GM13977 (cell line): ENCODE results near the gene GSTM3.

Experiments
- DNase-seq: peaks from one replicate; pipeline ENCODE4 v3.0.0; 2012; ENCODE audit warnings: low spot score
- CTCF ChIP-seq: IDR thresholded peaks from 2 replicates; pipeline ENCODE4 v1.5.1; 2012; ENCODE audit warnings: mild to moderate bottlenecking, control low read depth; ENCODE audit not compliant: insufficient read depth; ENCODE audit errors: extremely low read depth, missing control alignments
- in situ Hi-C: fragments of 300-500 bp; cut with MboI; formaldehyde crosslinking; loops from one replicate; pipeline ENCODE4 v1.12.0; 2022; ENCODE audit warnings: low sequenced_read_pairs, low pct_unique_long_range_greater_than_20kb, mixed read lengths, inconsistent platforms; ENCODE audit not compliant: unreplicated experiment

The GSTM3 gene

GRCh38 chr1:109782927-109783326, 42.1 kb upstream of the GSTM3 start:
- in situ Hi-C loops: no loop called here
- DNase-seq: no peak
- no peak for TF ChIP-seq CTCF

- in situ Hi-C loops: no loop called here
- DNase-seq: no peak
- no peak for TF ChIP-seq CTCF
Measured at GRCh38 chr1:109782514-109782913, 41.7 kb upstream of the GSTM3 start.

- no peak for TF ChIP-seq CTCF
- in situ Hi-C loops: no loop called here
- no peak for DNase-seq
Measured at GRCh38 chr1:109781806-109782205, 41.0 kb upstream of the GSTM3 start.

GRCh38 chr1:109780982-109781381, 40.1 kb upstream of the GSTM3 start:
- in situ Hi-C loops: no loop called here
- no peak for TF ChIP-seq CTCF
- no peak for DNase-seq

- no peak for TF ChIP-seq CTCF
- no peak for DNase-seq
- in situ Hi-C loops: loop anchor here (5.0 to 10.0 kb wide), 2 partner anchors 209 to 233 kb away; partner anchors contain the start of gene GNAI3
Measured at GRCh38 chr1:109777980-109778625, 37.3 kb upstream of the GSTM3 start.

GRCh38 chr1:109777436-109777835, 36.6 kb upstream of the GSTM3 start:
- no peak for DNase-seq
- no peak for TF ChIP-seq CTCF
- in situ Hi-C loops: loop anchor here (5.0 to 10.0 kb wide), 2 partner anchors 210 to 233 kb away; partner anchors contain the start of gene GNAI3
